Measurements from ENCODE around the gene CCDC88C. TPM values are rescaled to one million over a fixed set of nuclear protein-coding genes. Genes with fewer than 3 reads are reported as not detected.

CCDC88C gene
- total RNA-seq, 1 experiment from 2014 or later: 64.8 TPM

GRCh38 chr14:91295276-91295845 is 122.3 kb downstream of the CCDC88C start:
- ChIA-PET POLR2A (no interaction called here), CTCF (interaction anchor here (1.1 kb wide), 1 partner anchor 9 kb away, joined by 3 read pairs; no protein-coding TSS in a partner anchor)
- DNase-seq (ENCODE audit: low spot score) (no peak), ATAC-seq (no peak)
- Mint-ChIP-seq H3K4me3 (no peak overlapping the region), H3K27ac (no peak overlapping the region), H3K27me3 (ENCODE audit: low read depth) (no peaks in the 10 kb centered on the region), H3K4me1 (no peaks in the 10 kb centered on the region), H3K36me3 (peaks cover 67% of the 10 kb centered on the region), H3K9me3 (no peaks in the 10 kb centered on the region)
- no peak for TF ChIP-seq MLX (CRISPR knock-in tag; IDR thresholded peaks at IDR 0.05)
- no peak for TF ChIP-seq TCF7 (CRISPR knock-in tag; IDR thresholded peaks at IDR 0.05; ENCODE audit: low read depth)
- TF ChIP-seq HMGA2 (CRISPR knock-in tag; IDR thresholded peaks at IDR 0.05): no peak
- TF ChIP-seq E2F4 (CRISPR knock-in tag; IDR thresholded peaks at IDR 0.05; ENCODE audit: borderline replicate concordance, low read depth): no peak
- no peak for TF ChIP-seq MXD4 (CRISPR knock-in tag; IDR thresholded peaks at IDR 0.05; ENCODE audit: borderline replicate concordance)
- no peak for TF ChIP-seq CDX4 (CRISPR knock-in tag; IDR thresholded peaks at IDR 0.05; ENCODE audit: borderline replicate concordance)
- no peak for TF ChIP-seq E2F1 (CRISPR knock-in tag; IDR thresholded peaks at IDR 0.05)

- Mint-ChIP-seq H3K9me3 (no peaks in the 10 kb centered on the region), H3K4me3 (no peak overlapping the region), H3K27ac (no peak overlapping the region; the same call in 1 of the 2 replicates), H3K4me1 (no peaks in the 10 kb centered on the region), H3K36me3 (peaks cover 71% of the 10 kb centered on the region), H3K27me3 (ENCODE audit: low read depth) (no peaks in the 10 kb centered on the region)
- ChIA-PET POLR2A (no interaction called here), CTCF (no interaction called here)
- ATAC-seq: no peak
- TF ChIP-seq, protein P1, sequence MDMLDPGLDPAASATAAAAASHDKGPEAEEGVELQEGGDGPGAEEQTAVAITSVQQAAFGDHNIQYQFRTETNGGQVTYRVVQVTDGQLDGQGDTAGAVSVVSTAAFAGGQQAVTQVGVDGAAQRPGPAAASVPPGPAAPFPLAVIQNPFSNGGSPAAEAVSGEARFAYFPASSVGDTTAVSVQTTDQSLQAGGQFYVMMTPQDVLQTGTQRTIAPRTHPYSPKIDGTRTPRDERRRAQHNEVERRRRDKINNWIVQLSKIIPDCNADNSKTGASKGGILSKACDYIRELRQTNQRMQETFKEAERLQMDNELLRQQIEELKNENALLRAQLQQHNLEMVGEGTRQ (CRISPR knock-in tag; IDR thresholded peaks at IDR 0.05): no peak
- no peak for TF ChIP-seq STAT6 (CRISPR knock-in tag; conservative IDR thresholded peaks at IDR 0.05; ENCODE audit: low read depth)
- TF ChIP-seq HMGA2 (CRISPR knock-in tag; IDR thresholded peaks at IDR 0.05): no peak
- no peak for TF ChIP-seq CREB1 (CRISPR knock-in tag; IDR thresholded peaks at IDR 0.05)
- no peak for TF ChIP-seq SMAD4 (CRISPR knock-in tag; IDR thresholded peaks at IDR 0.05)
- no peak for TF ChIP-seq E2F4 (CRISPR knock-in tag; IDR thresholded peaks at IDR 0.05; ENCODE audit: borderline replicate concordance, low read depth)
- TF ChIP-seq CBFB (CRISPR knock-in tag; IDR thresholded peaks at IDR 0.05; ENCODE audit: low read depth): no peak
- TF ChIP-seq FOXK1 (CRISPR knock-in tag; IDR thresholded peaks at IDR 0.05): no peak
- TF ChIP-seq GRHL2 (CRISPR knock-in tag; IDR thresholded peaks at IDR 0.05; ENCODE audit: insufficient replicate concordance, severe bottlenecking): no peak
- TF ChIP-seq EMX1 (CRISPR knock-in tag; IDR thresholded peaks at IDR 0.05): no peak
- TF ChIP-seq GTF2I (CRISPR knock-in tag; conservative IDR thresholded peaks at IDR 0.05): no peak
- no peak for TF ChIP-seq ELF4 (CRISPR knock-in tag; IDR thresholded peaks at IDR 0.05; ENCODE audit: low read depth)
- no peak for TF ChIP-seq GABPB1 (CRISPR knock-in tag; IDR thresholded peaks at IDR 0.05)
- TF ChIP-seq TEAD4 (CRISPR knock-in tag; IDR thresholded peaks at IDR 0.05): no peak
- no peak for TF ChIP-seq CDX4 (CRISPR knock-in tag; IDR thresholded peaks at IDR 0.05; ENCODE audit: borderline replicate concordance)
- no peak for DNase-seq (ENCODE audit: low spot score)
Observed at GRCh38 chr14:91294153-91294552, 123.5 kb downstream of the CCDC88C start.
